H1 (cell line): Measurements from ENCODE around the gene PLXDC2. TPM values are rescaled to one million over a fixed set of nuclear protein-coding genes. Genes with fewer than 3 reads are reported as not detected.

Experiments used
- CTCF ChIA-PET: fragments of 300-600 bp; sonication (Branson Sonifier 250); formaldehyde crosslinking; loops from one replicate; lab custom pipeline; 2021; ENCODE audit not compliant: partially characterized antibody; lab: Charles Lee
- POLR2A ChIA-PET: fragments of 300-600 bp; sonication (Branson Sonifier 250); formaldehyde crosslinking; loops from one replicate; lab custom pipeline; 2021; ENCODE audit warnings: inconsistent platforms; ENCODE audit not compliant: partially characterized antibody; lab: Charles Lee
- DNase-seq, 2 experiments: peaks; one replicate each; pipeline versions ENCODE4 v3.0.0 to v3.0.0-alpha.2; 2010 to 2022; ENCODE audit warnings: low spot score in 2 of 2, low read depth in 1 of 2, mixed read lengths in 1 of 2
- FAIRE-seq: peaks from 2 replicates; lab custom pipeline; 2011; peaks lifted over from hg19 to GRCh38; lab: Jason Lieb, UNC
- H2AFZ ChIP-seq: 2 replicates; pipeline ENCODE4 v1.8.1; 2012; ENCODE audit warnings: low read length, inconsistent platforms
- H2AK5ac ChIP-seq: 2 replicates; pipeline ENCODE4 v1.6.1; 2013; ENCODE audit warnings: low read depth, low read length
- H2BK120ac ChIP-seq: replicated peaks from 2 replicates; pipeline ENCODE3; 2013; ENCODE audit warnings: low read depth, low read length, inconsistent platforms
- H2BK12ac ChIP-seq: 2 replicates; pipeline ENCODE4 v1.6.1; 2013; ENCODE audit warnings: low read depth, low read length
- H2BK15ac ChIP-seq: 2 replicates; pipeline ENCODE4 v1.6.1; 2013; ENCODE audit warnings: low read length
- H2BK20ac ChIP-seq: 2 replicates; pipeline ENCODE4 v1.6.1; 2013; ENCODE audit warnings: low read length
- H2BK5ac ChIP-seq: 2 replicates; pipeline ENCODE4 v1.6.1; 2013; ENCODE audit warnings: low read depth, low read length
- H3K14ac ChIP-seq: 2 replicates; pipeline ENCODE4 v1.6.1; 2013; ENCODE audit warnings: inconsistent platforms; ENCODE audit not compliant: insufficient read length
- H3K18ac ChIP-seq: 2 replicates; pipeline ENCODE4 v1.6.1; 2013; ENCODE audit warnings: low read length; ENCODE audit errors: extremely low read depth
- H3K23ac ChIP-seq: 2 replicates; pipeline ENCODE4 v1.6.1; 2013; ENCODE audit warnings: inconsistent platforms; ENCODE audit not compliant: insufficient read length
- H3K23me2 ChIP-seq: 2 replicates; pipeline ENCODE4 v1.6.1; 2013; ENCODE audit warnings: low read depth, low read length
- H3K27ac ChIP-seq: 2 replicates; pipeline ENCODE4 v1.6.1; 2011; ENCODE audit warnings: low read depth, low read length, inconsistent platforms
- H3K27me3 ChIP-seq, 4 experiments: replicated peaks in 1 of 4; 1 replicate in 1 of 4; 2 replicates in 3 of 4; pipeline versions ENCODE4 v1.6.1 to v1.8.1; 2011 to 2013; ENCODE audit warnings: low read length in 3 of 4, mild to moderate bottlenecking in 3 of 4, inconsistent platforms in 2 of 4, mixed read lengths in 2 of 4, moderate library complexity in 1 of 4; ENCODE audit not compliant: control insufficient read depth in 3 of 4, insufficient read depth in 3 of 4; ENCODE audit errors: extremely low read depth in 1 of 4
- H3K36me3 ChIP-seq, 4 experiments: 2 replicates each; pipeline versions ENCODE4 v1.6.1 to v1.8.1; 2011 to 2013; ENCODE audit warnings: mild to moderate bottlenecking in 4 of 4, low read length in 3 of 4, moderate library complexity in 2 of 4, control low read depth in 1 of 4, inconsistent platforms in 1 of 4; ENCODE audit not compliant: insufficient read depth in 4 of 4, control insufficient read depth in 2 of 4
- H3K4ac ChIP-seq: replicated peaks from 2 replicates; pipeline ENCODE3; 2013; ENCODE audit warnings: low read length, low read depth, mixed read lengths, inconsistent platforms; ENCODE audit not compliant: insufficient read length
- H3K4me1 ChIP-seq, 4 experiments: replicated peaks in 1 of 4; 1 replicate in 1 of 4; 2 replicates in 3 of 4; pipeline versions ENCODE4 v1.6.1 to v1.8.1; 2011 to 2013; ENCODE audit warnings: low read length in 3 of 4, inconsistent platforms in 2 of 4, mixed read lengths in 1 of 4; ENCODE audit not compliant: insufficient read depth in 4 of 4, control insufficient read depth in 3 of 4
- H3K4me2 ChIP-seq, 2 experiments: 2 replicates each; pipeline versions ENCODE4 v1.6.1 to v1.8.1; 2011 to 2013; ENCODE audit warnings: low read depth in 2 of 2, low read length in 2 of 2, control low read depth in 1 of 2, inconsistent platforms in 1 of 2, mild to moderate bottlenecking in 1 of 2; ENCODE audit not compliant: insufficient read depth in 1 of 2
- H3K4me3 ChIP-seq, 4 experiments: fragments of 200-600, 300-600 bp in 1 of 4; sonication (generic), shearing (Covaris generic), sonication (Bioruptor Twin) in 1 of 4; 2 replicates each; pipeline versions ENCODE4 v1.5.1 to v1.8.1; 2011 to 2016; ENCODE audit warnings: low read length in 4 of 4, low read depth in 3 of 4, control low read depth in 2 of 4, inconsistent platforms in 2 of 4, mild to moderate bottlenecking in 2 of 4, mixed read lengths in 1 of 4, moderate library complexity in 1 of 4; ENCODE audit not compliant: insufficient read depth in 2 of 4; ENCODE audit errors: extremely low read depth in 1 of 4
- H3K56ac ChIP-seq: replicated peaks from 2 replicates; pipeline ENCODE3; 2013; ENCODE audit warnings: low read depth, mild to moderate bottlenecking, mixed read lengths, low read length, inconsistent platforms; ENCODE audit not compliant: insufficient read length
- H3K79me1 ChIP-seq: 2 replicates; pipeline ENCODE4 v1.6.1; 2013; ENCODE audit warnings: low read depth, low read length, control low read depth
- H3K79me2 ChIP-seq, 2 experiments: 2 replicates each; pipeline versions ENCODE4 v1.6.1 to v1.8.1; 2012 to 2013; ENCODE audit warnings: low read length in 2 of 2, mild to moderate bottlenecking in 2 of 2, inconsistent platforms in 1 of 2; ENCODE audit not compliant: insufficient read depth in 2 of 2, control insufficient read depth in 1 of 2
- H3K9ac ChIP-seq, 4 experiments: replicated peaks in 1 of 4; 1 replicate in 1 of 4; 2 replicates in 3 of 4; pipeline versions ENCODE4 v1.6.1 to v1.8.1; 2011 to 2013; ENCODE audit warnings: low read depth in 3 of 4, low read length in 3 of 4, control low read depth in 2 of 4, mild to moderate bottlenecking in 2 of 4, moderate library complexity in 2 of 4, inconsistent platforms in 1 of 4; ENCODE audit errors: extremely low read depth in 1 of 4
- H3K9me3 ChIP-seq, 2 experiments: 2 replicates each; pipeline versions ENCODE4 v1.6.1 to v1.8.1; 2012 to 2013; ENCODE audit warnings: mild to moderate bottlenecking in 2 of 2, moderate library complexity in 2 of 2, control low read depth in 1 of 2, inconsistent platforms in 1 of 2, low read depth in 1 of 2, low read length in 1 of 2, mixed read lengths in 1 of 2; ENCODE audit not compliant: insufficient read depth in 2 of 2
- H4K20me1 ChIP-seq, 2 experiments: replicated peaks in 1 of 2; 2 replicates each; pipeline versions ENCODE3 to v1.8.1; 2011 to 2013; ENCODE audit warnings: inconsistent platforms in 2 of 2, low read length in 2 of 2, mild to moderate bottlenecking in 1 of 2; ENCODE audit not compliant: insufficient read depth in 2 of 2, control insufficient read depth in 1 of 2
- H4K5ac ChIP-seq: 2 replicates; pipeline ENCODE4 v1.6.1; 2013; ENCODE audit warnings: low read length, low read depth, mixed read lengths, inconsistent platforms; ENCODE audit not compliant: insufficient read length
- H4K8ac ChIP-seq: 2 replicates; pipeline ENCODE4 v1.8.0; 2013; ENCODE audit warnings: mild to moderate bottlenecking, moderate library complexity, low read length, inconsistent platforms; ENCODE audit not compliant: insufficient read depth; ENCODE audit errors: extremely low read depth
- H4K91ac ChIP-seq: replicated peaks from 2 replicates; pipeline ENCODE3; 2013; ENCODE audit warnings: low read length, mixed read lengths, inconsistent platforms; ENCODE audit not compliant: insufficient read length
- GTF2F1 ChIP-seq: IDR thresholded peaks from 2 replicates; pipeline ENCODE4 v1.6.1; 2012; ENCODE audit warnings: low read depth, low read length, improper control_type of control experiment, borderline replicate concordance
- SUZ12 ChIP-seq: fragments of 200-600 bp; sonication (generic); IDR thresholded peaks from 2 replicates; pipeline ENCODE4 v1.6.1; 2012; ENCODE audit warnings: mild to moderate bottlenecking, inconsistent platforms, low read length, moderate library complexity, mixed read lengths
- WGBS, 2 experiments: shearing (Covaris generic) in 1 of 2; methylation state at CpG; one replicate each; pipeline versions ENCODE4 v1.1.6 to v1.1.7; 2013 to 2015; ENCODE audit warnings: low lambda C conversion rate in 2 of 2, mixed read lengths in 2 of 2, inconsistent platforms in 1 of 2, low coverage in 1 of 2, missing lambda C conversion rate in 1 of 2; ENCODE audit not compliant: insufficient replicate concordance in 2 of 2, insufficient coverage in 1 of 2, insufficient read length in 1 of 2; ENCODE audit errors: extremely low coverage in 1 of 2, missing lambda C conversion rate in 1 of 2; 5-methylcytosine and 5-hydroxymethylcytosine counted together
- polyA plus RNA-seq, 7 experiments: library from polyadenylated mRNA; depleted of rRNA in 3 of 7; stranded (reverse) in 5 of 7; unstranded in 2 of 7; fragments of >200 nt in 5 of 7; fragments of 200-250 nt in 2 of 7; gene quantifications; 1 replicate in 5 of 7; 2 replicates in 1 of 7; 4 replicates in 1 of 7; pipeline versions ENCODE4 v1.2.1 to v1.2.3, GENCODE V29; 2011 to 2013; ENCODE audit warnings: missing spikeins in 2 of 7, mixed read lengths in 2 of 7
- total RNA-seq: library from RNA; stranded (reverse); fragmentation: NEBNext Ultra II Directional; extraction: Animal tissue kit (Norgen Biotek cat#: 25700); gene quantifications from 2 replicates; pipeline ENCODE4 v1.2.1, GENCODE V29; 2021
- TF ChIP-seq, protein P1 (sequence below): IDR thresholded peaks from 2 replicates; pipeline ENCODE4 v1.6.1; 2011; ENCODE audit warnings: low read depth, mild to moderate bottlenecking, low read length; ENCODE audit not compliant: insufficient read depth

PLXDC2 gene
- total and polyA plus RNA-seq, 2 of the 8 experiments (the other 6 are each of a cell fraction or from before 2014, with no cell fraction given) = 23.0 to 40.5 TPM

DNA sequence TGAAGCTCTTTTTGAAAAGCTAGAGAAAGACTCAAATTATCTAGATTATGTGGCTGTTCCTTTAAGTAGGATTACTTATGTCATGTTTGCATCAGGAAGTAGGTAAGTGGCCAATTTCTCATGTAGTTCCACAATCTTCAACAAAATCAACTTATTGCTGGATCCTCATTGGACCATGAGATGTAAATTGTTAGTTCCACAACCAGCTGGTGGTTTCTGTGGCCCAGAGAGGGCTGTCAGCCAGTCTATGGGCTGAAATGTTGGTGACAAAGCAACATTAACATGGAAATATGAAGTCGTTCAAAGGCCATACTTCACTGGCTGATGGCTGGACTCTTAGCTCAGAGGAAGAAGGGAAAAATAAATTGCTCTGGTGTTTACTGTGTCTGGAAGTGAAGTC lies 157.9 kb downstream of the PLXDC2 start:
- no peak overlapping the region for H3K14ac ChIP-seq
- no peak overlapping the region for H2BK120ac ChIP-seq
- H3K4me2 ChIP-seq = no peak overlapping the region
- no peak overlapping the region for H3K23ac ChIP-seq
- H3K4me1 ChIP-seq = peaks cover 0 to 3% (median 1%) of the 10 kb centered on the region in 4 experiments; a peak in 3 of 7 replicates
- peaks cover 0 to 52% of the 10 kb centered on the region in 2 experiments; a peak in 2 of 4 replicates for H3K79me2 ChIP-seq
- H3K9ac ChIP-seq = no peak overlapping the region
- H3K18ac ChIP-seq = no peak overlapping the region
- no peak overlapping the region for H3K27ac ChIP-seq
- FAIRE-seq (no peak), DNase-seq (no peak)
- no peak overlapping the region for H3K56ac ChIP-seq
- H4K5ac ChIP-seq = no peak overlapping the region
- no peaks in the 10 kb centered on the region for H3K23me2 ChIP-seq
- TF ChIP-seq GTF2F1 = no peak
- TF ChIP-seq, protein P1, sequence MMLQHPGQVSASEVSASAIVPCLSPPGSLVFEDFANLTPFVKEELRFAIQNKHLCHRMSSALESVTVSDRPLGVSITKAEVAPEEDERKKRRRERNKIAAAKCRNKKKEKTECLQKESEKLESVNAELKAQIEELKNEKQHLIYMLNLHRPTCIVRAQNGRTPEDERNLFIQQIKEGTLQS = no peak
- no peak for TF ChIP-seq SUZ12
- no peaks in the 10 kb centered on the region; a peak in 1 of 4 replicates for H3K9me3 ChIP-seq
- H3K4me3 ChIP-seq = no peak overlapping the region
- no peaks in the 10 kb centered on the region; a peak in 1 of 8 replicates for H3K36me3 ChIP-seq
- no peak overlapping the region for H3K4ac ChIP-seq
- H3K79me1 ChIP-seq = no peaks in the 10 kb centered on the region
- no peak overlapping the region for H2AFZ ChIP-seq
- H2BK12ac ChIP-seq = no peak overlapping the region
- no peak overlapping the region for H2BK15ac ChIP-seq
- H2AK5ac ChIP-seq = no peak overlapping the region
- POLR2A ChIA-PET = interaction anchor here (0.7 kb wide), 1 partner anchor 157 kb away, joined by 3 read pairs; no protein-coding TSS in a partner anchor
- no peak overlapping the region for H2BK20ac ChIP-seq
- H2BK5ac ChIP-seq = no peak overlapping the region
- H4K91ac ChIP-seq = no peak overlapping the region
- WGBS, 2 experiments = 88% methylated on average over 1 of the region's 1 CpG; no CpG with 5 or more reads in 1 of the 2 experiments
- H4K20me1 ChIP-seq = no peaks in the 10 kb centered on the region
- CTCF ChIA-PET = interaction anchor here (1.7 kb wide), 1 partner anchor 9 kb away, joined by 4 read pairs; no protein-coding TSS in a partner anchor
- H4K8ac ChIP-seq = no peak overlapping the region
- no peaks in the 10 kb centered on the region for H3K27me3 ChIP-seq
